T-cell (primary cell): Measurements from ENCODE around the gene BPNT1. TPM values are rescaled to one million over a fixed set of nuclear protein-coding genes. Genes with fewer than 3 reads are reported as not detected.
A peak's percentile ranks its signal among the peaks of the same experiment; 100 is the strongest.
"Not testable (repeated sequence)": the region's sequence is repeated elsewhere in the genome, so short reads cannot be mapped to it uniquely, and the experiment has no call there.

Source experiments
- ATAC-seq, 4 experiments: fragments of 200-7000 bp in 3 of 4; fragments of 150-1000 bp in 1 of 4; cut with Tn5 transposase; replicated peaks in 1 of 4; 1 replicate in 3 of 4; 2 replicates in 1 of 4; pipeline ENCODE4 v1.10.0; 2021; ENCODE audit warnings: moderate library complexity in 3 of 4, mild to moderate bottlenecking in 2 of 4, moderate number of reproducible peaks in 1 of 4
- CTCF ChIA-PET, 2 donors: fragments of 300-600 bp; sonication (Branson Sonifier 250); formaldehyde crosslinking; loops; one replicate each; lab custom pipeline; 2022; ENCODE audit warnings: antibody characterized with exemption in 2 of 2; lab: Charles Lee
- POLR2A ChIA-PET, 2 donors: fragments of 300-600 bp; sonication (Branson Sonifier 250); formaldehyde crosslinking; loops; one replicate each; lab custom pipeline; 2022; ENCODE audit warnings: antibody characterized with exemption in 2 of 2; lab: Charles Lee
- DNase-seq, 35 experiments: peaks; one replicate each; pipeline versions ENCODE4 v3.0.0 to v3.0.0-alpha.2; 2013 to 2023
- H3K27ac ChIP-seq: one replicate; pipeline ENCODE4 v1.5.1; 2013; ENCODE audit warnings: low read length
- H3K27me3 ChIP-seq, 2 experiments: replicated peaks in 1 of 2; 1 replicate in 1 of 2; 2 replicates in 1 of 2; pipeline versions ENCODE4 v1.6.1 to v1.7.0; 2013; ENCODE audit warnings: low read length in 1 of 2, mixed read lengths in 1 of 2; ENCODE audit not compliant: control insufficient read depth in 2 of 2, insufficient read depth in 2 of 2; ENCODE audit errors: extremely low read depth in 1 of 2
- H3K36me3 ChIP-seq, 2 donors: 1 replicate in 1 of 2; 2 replicates in 1 of 2; pipeline versions ENCODE4 v1.6.1 to v1.7.0; 2013; ENCODE audit warnings: low read length in 1 of 2; ENCODE audit not compliant: control insufficient read depth in 2 of 2, insufficient read depth in 1 of 2; ENCODE audit errors: extremely low read depth in 1 of 2
- H3K4me1 ChIP-seq, 2 experiments: 1 replicate in 1 of 2; 2 replicates in 1 of 2; pipeline versions ENCODE4 v1.6.1 to v1.7.0; 2013; ENCODE audit warnings: low read length in 2 of 2, mixed read lengths in 1 of 2; ENCODE audit not compliant: insufficient read depth in 2 of 2, control insufficient read depth in 1 of 2; ENCODE audit errors: extremely low read depth in 1 of 2
- H3K4me3 ChIP-seq, 2 donors: 1 replicate in 1 of 2; 2 replicates in 1 of 2; pipeline versions ENCODE4 v1.5.1 to v1.7.0; 2013; ENCODE audit warnings: mild to moderate bottlenecking in 2 of 2, low read length in 1 of 2, moderate library complexity in 1 of 2; ENCODE audit not compliant: control insufficient read depth in 1 of 2; ENCODE audit errors: extremely low read depth in 1 of 2
- H3K9me3 ChIP-seq: 2 replicates; pipeline ENCODE4 v1.7.0; 2013
- H3K27ac Mint-ChIP-seq, 2 donors: one replicate each; pipeline ENCODE4 v1.8.0; 2020 to 2021; ENCODE audit warnings: mild to moderate bottlenecking in 2 of 2, mixed read lengths in 2 of 2
- H3K27me3 Mint-ChIP-seq, 2 donors: one replicate each; pipeline ENCODE4 v1.8.0; 2021 to 2022; ENCODE audit warnings: mixed read lengths in 2 of 2
- H3K36me3 Mint-ChIP-seq: one replicate; pipeline ENCODE4 v1.8.0; 2021; ENCODE audit warnings: mixed read lengths
- H3K4me1 Mint-ChIP-seq, 3 donors: one replicate each; pipeline ENCODE4 v1.8.0; 2020 to 2022; ENCODE audit warnings: mixed read lengths in 3 of 3, mild to moderate bottlenecking in 1 of 3
- H3K4me3 Mint-ChIP-seq, 3 donors: one replicate each; pipeline ENCODE4 v1.8.0; 2020 to 2022; ENCODE audit warnings: mild to moderate bottlenecking in 3 of 3, mixed read lengths in 3 of 3, moderate library complexity in 3 of 3
- H3K9me3 Mint-ChIP-seq, 3 donors: one replicate each; pipeline ENCODE4 v1.8.0; 2020 to 2022; ENCODE audit warnings: mixed read lengths in 3 of 3
- WGBS: methylation state at CpG from one replicate; pipeline ENCODE4 v1.1.5; 2013; ENCODE audit warnings: missing lambda C conversion rate; ENCODE audit not compliant: insufficient coverage; 5-methylcytosine and 5-hydroxymethylcytosine counted together
- total RNA-seq, 35 experiments: library from RNA in 6 of 35; stranded (reverse) in 6 of 35; fragments of 120-200 nt in 1 of 35; gene quantifications; one replicate each; pipeline versions ENCODE4 v1.2.1 to v1.2.4 and lab custom pipeline; 2013 to 2026

The BPNT1 gene
- total RNA-seq, 5 donors from 2014 or later (not counting 1 experiment from before 2014, with no cell fraction given) = 8.5 to 16.8 (median 14.3) TPM

GRCh38 chr1:220044678-220045355, 44.8 kb downstream of the BPNT1 start:
- no peak for ATAC-seq
- Mint-ChIP-seq H3K36me3 (no peaks in the 10 kb centered on the region), H3K27me3 (no peaks in the 10 kb centered on the region), H3K27ac (peak overlapping the region; percentile 94 to 97), H3K4me1 (peaks cover 32 to 45% (median 40%) of the 10 kb centered on the region in 3 donors), H3K4me3 (peak overlapping the region; percentile 96 to 98 (median 96)), H3K9me3 (no peaks in the 10 kb centered on the region)
- peak overlapping the region; percentile 79 for H3K27ac ChIP-seq
- CTCF ChIA-PET = interaction anchor here in 1 of 2 donors (0.6 kb wide), 1 partner anchor 67 kb away, joined by 3 read pairs; no protein-coding TSS in a partner anchor
- POLR2A ChIA-PET = interaction anchor here in 1 of 2 donors (0.5 to 0.6 kb wide), 3 partner anchors 13 to 43 kb away, joined by 3 to 4 read pairs (median 4); no protein-coding TSS in a partner anchor
- peak overlapping the region; percentile 80 to 89 for H3K4me3 ChIP-seq
- WGBS = 60% methylated on average over 1 of the region's 4 CpGs
- H3K27me3 ChIP-seq = no peaks in the 10 kb centered on the region
- H3K9me3 ChIP-seq = no peaks in the 10 kb centered on the region
- peak in 1 of 35 experiments; percentile 11 for DNase-seq
- peaks cover 4 to 12% of the 10 kb centered on the region in 2 donors for H3K36me3 ChIP-seq
- peaks cover 3 to 16% of the 10 kb centered on the region in 2 experiments for H3K4me1 ChIP-seq

- H3K4me1 ChIP-seq = peaks cover 3 to 16% of the 10 kb centered on the region in 2 experiments
- no peaks in the 10 kb centered on the region for H3K9me3 Mint-ChIP-seq
- peak overlapping the region in 1 of 2 donors; percentile 42 for H3K27ac Mint-ChIP-seq
- ATAC-seq (no peak), DNase-seq (no peak)
- peaks cover 7% of the 10 kb centered on the region for H3K36me3 Mint-ChIP-seq
- ChIA-PET POLR2A (no interaction called here), CTCF (no interaction called here)
- H3K27ac ChIP-seq = no peak overlapping the region
- 100% methylated on average over 1 of the region's 2 CpGs for WGBS
- no peak overlapping the region for H3K4me3 ChIP-seq
- H3K27me3 ChIP-seq = no peaks in the 10 kb centered on the region
- H3K4me3 Mint-ChIP-seq = peak overlapping the region in 1 of 3 donors; percentile 49
- peaks cover 38 to 50% (median 41%) of the 10 kb centered on the region in 3 donors for H3K4me1 Mint-ChIP-seq
- H3K36me3 ChIP-seq = peaks cover 14 to 21% of the 10 kb centered on the region in 2 donors
- H3K9me3 ChIP-seq = no peaks in the 10 kb centered on the region
- no peaks in the 10 kb centered on the region for H3K27me3 Mint-ChIP-seq
These were observed 45.9 kb downstream of the BPNT1 start for GRCh38 chr1:220043646-220044045.

GRCh38 chr1:220040028-220040596, 49.5 kb downstream of the BPNT1 start:
- no CpG with 5 or more reads among the region's 5 CpGs for WGBS
- ChIA-PET POLR2A (interaction anchor here in 1 of 2 donors (0.6 kb wide), 2 partner anchors 12 to 38 kb away, joined by 4 to 7 read pairs; no protein-coding TSS in a partner anchor), CTCF (no interaction called here)
- H3K36me3 Mint-ChIP-seq = peaks cover 23% of the 10 kb centered on the region
- Histone ChIP-seq H3K9me3 (no peaks in the 10 kb centered on the region), H3K4me3 (no peak overlapping the region), H3K27ac (no peak overlapping the region), H3K27me3 (no peaks in the 10 kb centered on the region), H3K4me1 (peaks cover 1 to 15% of the 10 kb centered on the region in 2 experiments), H3K36me3 (peaks cover 18 to 30% of the 10 kb centered on the region in 2 donors)
- no peak overlapping the region for H3K27ac Mint-ChIP-seq
- DNase-seq = no peak
- no peaks in the 10 kb centered on the region for H3K27me3 Mint-ChIP-seq
- no peaks in the 10 kb centered on the region for H3K9me3 Mint-ChIP-seq
- ATAC-seq = no peak
- peaks cover 42 to 53% (median 47%) of the 10 kb centered on the region in 3 donors for H3K4me1 Mint-ChIP-seq
- H3K4me3 Mint-ChIP-seq = no peak overlapping the region

GRCh38 chr1:220038640-220039039, 50.9 kb downstream of the BPNT1 start:
- no peak overlapping the region for H3K4me3 Mint-ChIP-seq
- peaks cover 35% of the 10 kb centered on the region for H3K36me3 Mint-ChIP-seq
- peak overlapping the region in 1 of 2 donors; percentile 44 for H3K27ac Mint-ChIP-seq
- peaks cover 18 to 39% of the 10 kb centered on the region in 2 donors for H3K36me3 ChIP-seq
- H3K27ac ChIP-seq = no peak overlapping the region
- H3K4me3 ChIP-seq = no peak overlapping the region
- no peaks in the 10 kb centered on the region for H3K27me3 Mint-ChIP-seq
- no peak for DNase-seq
- H3K4me1 Mint-ChIP-seq = peaks cover 35 to 43% (median 36%) of the 10 kb centered on the region in 3 donors
- no peaks in the 10 kb centered on the region for H3K9me3 ChIP-seq
- no peak for ATAC-seq
- H3K9me3 Mint-ChIP-seq = no peaks in the 10 kb centered on the region
- CTCF ChIA-PET = interaction anchor here (0.6 to 0.8 kb wide), 3 partner anchors 19 to 1708 kb away, joined by 3 to 4 read pairs (median 4); no protein-coding TSS in a partner anchor
- no peaks in the 10 kb centered on the region for H3K27me3 ChIP-seq
- H3K4me1 ChIP-seq = peaks cover 0 to 10% of the 10 kb centered on the region in 2 experiments
- 84% methylated on average over 3 of the region's 4 CpGs for WGBS
- POLR2A ChIA-PET = no interaction called here

- CTCF ChIA-PET = interaction anchor here in 1 of 2 donors (0.7 kb wide), 1 partner anchor 1707 kb away, joined by 3 read pairs; no protein-coding TSS in a partner anchor
- not testable (repeated sequence) for H3K27me3 ChIP-seq, H3K27ac Mint-ChIP-seq, H3K4me3 ChIP-seq, H3K9me3 ChIP-seq, H3K27ac ChIP-seq, H3K4me3 Mint-ChIP-seq, H3K4me1 ChIP-seq, H3K9me3 Mint-ChIP-seq, H3K27me3 Mint-ChIP-seq
- WGBS = no CpG with 5 or more reads among the region's 3 CpGs
- H3K36me3 ChIP-seq = peaks cover 18 to 46% of the 10 kb centered on the region in 2 donors
- peaks cover 27 to 36% (median 31%) of the 10 kb centered on the region in 3 donors for H3K4me1 Mint-ChIP-seq
- ATAC-seq = peak in 1 of 4 experiments; percentile 52
- peaks cover 38% of the 10 kb centered on the region for H3K36me3 Mint-ChIP-seq
- POLR2A ChIA-PET = interaction anchor here in 1 of 2 donors (0.5 to 0.6 kb wide), 2 partner anchors 25 to 48 kb away, joined by 3 read pairs; no protein-coding TSS in a partner anchor
- peak in 1 of 35 experiments; percentile 22 for DNase-seq
These were observed 51.8 kb downstream of the BPNT1 start for GRCh38 chr1:220037810-220038209.

- H3K27ac Mint-ChIP-seq = no peak overlapping the region
- WGBS = no CpG with 5 or more reads among the region's 3 CpGs
- no peaks in the 10 kb centered on the region for H3K9me3 ChIP-seq
- H3K4me1 Mint-ChIP-seq = peaks cover 16 to 18% (median 17%) of the 10 kb centered on the region in 3 donors
- no peak overlapping the region for H3K4me3 Mint-ChIP-seq
- peaks cover 0 to 7% of the 10 kb centered on the region in 2 experiments for H3K4me1 ChIP-seq
- ChIA-PET POLR2A (no interaction called here), CTCF (no interaction called here)
- no peak overlapping the region for H3K4me3 ChIP-seq
- no peaks in the 10 kb centered on the region for H3K9me3 Mint-ChIP-seq
- no peaks in the 10 kb centered on the region for H3K27me3 ChIP-seq
- H3K36me3 ChIP-seq = peaks cover 9 to 60% of the 10 kb centered on the region in 2 donors
- DNase-seq (no peak), ATAC-seq (no peak)
- H3K36me3 Mint-ChIP-seq = peaks cover 60% of the 10 kb centered on the region
- H3K27me3 Mint-ChIP-seq = no peaks in the 10 kb centered on the region
- H3K27ac ChIP-seq = no peak overlapping the region
These were observed 56.7 kb downstream of the BPNT1 start for GRCh38 chr1:220032911-220033310.
